Hypothalamus (tissue), 51 donors: ENCODE measurements around the gene LEUTX.
A peak's percentile ranks its signal among the peaks of the same experiment; 100 is the strongest.
"Not testable (repeated sequence)": the region's sequence is repeated elsewhere in the genome, so short reads cannot be mapped to it uniquely, and the experiment has no call there.

ENCODE experiments used
- DNase-seq, 51 donors: peaks; one replicate each; lab custom pipeline; 2025; lab: John Stamatoyannopoulos, UW

The LEUTX gene

GRCh38 chr19:39778763-39779162, at the start of gene LEUTX:
TSS of gene LEUTX (plus strand) at chr19:39778854. CDS start at chr19:39778921, 67 bp downstream.
- DNase-seq = no peak

GRCh38 chr19:39729594-39729993, 49.1 kb upstream of the LEUTX start:
- no peak for DNase-seq

- no peak for DNase-seq
Observed at GRCh38 chr19:39731685-39732084, 47.0 kb upstream of the LEUTX start.

- DNase-seq = no peak
Observed at GRCh38 chr19:39733841-39734240, 44.8 kb upstream of the LEUTX start.

- DNase-seq = no peak
Observed at GRCh38 chr19:39735688-39736087, 43.0 kb upstream of the LEUTX start.

GRCh38 chr19:39736088-39736487, 42.6 kb upstream of the LEUTX start:
- no peak for DNase-seq

GRCh38 chr19:39737351-39737750, 41.3 kb upstream of the LEUTX start:
- no peak for DNase-seq

- no peak for DNase-seq
Observed at GRCh38 chr19:39737891-39738290, 40.8 kb upstream of the LEUTX start, which contains the start of gene CLC. TSS of gene CLC (minus strand) at chr19:39738029. CDS start at chr19:39737952, 77 bp downstream.

- no peak for DNase-seq
Observed at GRCh38 chr19:39738814-39739213, 39.8 kb upstream of the LEUTX start.

- DNase-seq = no peak
Observed at GRCh38 chr19:39740395-39740794, 38.3 kb upstream of the LEUTX start.

GRCh38 chr19:39745643-39746042, 33.0 kb upstream of the LEUTX start:
- no peak for DNase-seq

- no peak for DNase-seq
Observed at GRCh38 chr19:39746836-39747529, 31.7 kb upstream of the LEUTX start.

- DNase-seq = no peak
Observed at GRCh38 chr19:39749981-39750380, 28.7 kb upstream of the LEUTX start.

- DNase-seq = no peak
Observed at GRCh38 chr19:39752390-39752789, 26.3 kb upstream of the LEUTX start.

- DNase-seq = no peak
Observed at GRCh38 chr19:39752795-39753194, 25.9 kb upstream of the LEUTX start.

- no peak for DNase-seq
Observed at GRCh38 chr19:39754544-39754943, 24.1 kb upstream of the LEUTX start.

GRCh38 chr19:39754971-39755370, 23.7 kb upstream of the LEUTX start:
- DNase-seq = no peak

GRCh38 chr19:39759457-39760184, 19.0 kb upstream of the LEUTX start:
- DNase-seq = no peak

GRCh38 chr19:39761851-39762250, 16.8 kb upstream of the LEUTX start:
- not testable (repeated sequence) for DNase-seq

- DNase-seq = peak in 5 of 51 donors; percentile 2 to 33 (median 19)
Observed at GRCh38 chr19:39765091-39766076, 13.3 kb upstream of the LEUTX start.

- DNase-seq = no peak
Observed at GRCh38 chr19:39768334-39768733, 10.3 kb upstream of the LEUTX start.
